ENCODE measurements around the gene ACVR1C.

ACVR1C gene

GRCh38 chr2:157628477-157629415, at the start of gene ACVR1C:
TSS of gene ACVR1C (minus strand) at chr2:157628864. CDS start at chr2:157628644, 220 bp downstream.
- peak; percentile 64 for DNase-seq

- no peak for DNase-seq
These were observed 49.3 kb upstream of the ACVR1C start for GRCh38 chr2:157677941-157678340.

DNA sequence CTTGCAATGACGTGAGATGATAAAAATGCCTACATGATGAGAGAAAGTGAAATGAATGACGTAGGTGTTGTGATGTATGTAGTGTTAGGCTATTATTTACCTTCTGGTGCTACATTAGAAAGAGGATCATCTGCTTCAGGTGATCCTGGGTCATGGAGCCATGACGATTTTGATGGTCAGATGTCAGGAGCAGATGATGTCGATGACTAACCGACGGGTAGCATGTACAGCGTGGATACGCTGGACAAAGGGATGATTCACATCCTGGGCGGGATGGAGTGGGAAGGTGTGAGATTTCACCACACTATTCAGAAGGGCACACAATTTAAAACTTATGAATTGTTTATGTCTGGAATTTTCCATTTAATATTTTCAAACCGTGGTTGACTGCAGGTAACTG, 43.5 kb upstream of the ACVR1C start:
- no peak for DNase-seq

GRCh38 chr2:157662401-157662800, 33.7 kb upstream of the ACVR1C start:
- DNase-seq, result no peak

DNA sequence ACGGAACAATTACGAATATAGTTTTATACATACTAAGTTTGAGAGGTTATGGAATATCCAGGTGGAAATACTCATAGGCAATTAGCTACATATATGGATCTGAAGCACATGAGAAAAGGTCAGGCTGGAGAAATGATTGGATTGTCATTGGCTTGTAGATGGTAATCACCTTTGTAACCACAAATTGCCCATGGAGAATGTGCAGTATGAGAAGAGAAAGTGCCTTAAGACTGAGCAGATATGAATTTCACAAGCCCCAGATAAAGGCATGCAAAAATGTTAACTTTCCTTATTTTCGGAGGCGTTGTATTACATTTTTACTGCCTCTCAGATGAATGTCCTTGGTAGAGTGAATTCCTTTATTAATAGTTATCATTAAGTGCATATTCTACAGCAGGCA, 33.1 kb upstream of the ACVR1C start:
- DNase-seq, result no peak

DNA sequence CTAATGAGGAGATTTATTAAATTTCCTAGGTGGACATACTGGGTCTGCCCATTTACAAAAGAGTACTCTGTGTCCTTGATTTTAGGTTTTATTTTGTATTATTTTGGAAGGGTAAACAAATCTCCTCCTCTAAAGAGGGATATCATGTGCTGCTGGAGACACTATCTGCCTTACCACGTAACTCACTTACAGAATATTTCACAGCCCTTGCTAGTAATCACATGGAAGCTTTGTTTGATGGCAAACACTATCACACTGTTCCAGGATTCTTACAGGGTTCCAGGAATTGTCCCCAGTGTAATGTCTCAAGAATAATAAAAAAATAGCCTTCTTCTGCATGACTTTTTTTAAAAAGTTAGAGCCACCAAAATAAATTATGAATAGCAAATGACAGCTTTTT, 29.2 kb upstream of the ACVR1C start:
- no peak for DNase-seq

- no peak for DNase-seq
These were observed 28.4 kb upstream of the ACVR1C start for GRCh38 chr2:157657101-157657500.

DNA sequence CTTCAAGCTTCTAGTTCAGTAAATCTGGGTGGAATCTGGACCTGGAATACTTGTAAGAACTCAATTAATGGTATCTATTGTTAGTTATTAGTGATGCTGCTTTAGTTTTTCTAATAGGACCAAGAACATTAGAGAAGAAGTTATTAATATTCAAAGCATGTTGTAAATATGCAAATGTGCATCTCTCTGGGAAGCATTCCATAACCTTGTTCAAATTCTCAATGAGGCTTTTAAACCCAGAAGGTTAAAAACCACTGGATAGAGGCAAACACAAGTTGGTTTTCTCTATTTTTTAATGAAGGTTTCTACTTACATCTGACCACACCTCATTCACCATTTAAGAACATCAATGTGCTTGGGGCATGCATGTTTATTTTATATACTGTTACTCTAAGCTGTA, 16.1 kb upstream of the ACVR1C start:
- no peak for DNase-seq

- no peak for DNase-seq
These were observed 3.2 kb upstream of the ACVR1C start for GRCh38 chr2:157631861-157632260.

- DNase-seq, result no peak
These were observed 829 bp downstream of the ACVR1C start for GRCh38 chr2:157627594-157628476.

DNA sequence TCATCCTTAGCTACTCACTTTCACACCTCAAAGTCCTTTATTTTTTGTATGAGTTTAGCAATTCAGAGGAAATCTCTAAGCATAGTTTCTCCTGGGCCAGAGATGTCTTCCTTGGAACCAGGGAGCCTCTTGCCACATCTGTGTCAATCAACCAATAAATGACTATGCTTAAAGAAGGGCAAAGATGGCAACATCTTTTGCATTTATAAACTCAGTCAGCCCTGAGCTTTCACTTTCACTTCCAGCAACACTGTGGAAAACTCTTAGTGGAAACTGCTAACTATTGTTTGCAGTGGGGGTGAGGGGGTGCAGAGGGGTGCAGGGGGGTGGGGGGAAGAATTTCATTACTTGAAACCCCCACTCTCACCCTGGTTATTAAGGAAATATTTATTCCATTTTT, 3.4 kb downstream of the ACVR1C start:
- no peak for DNase-seq

DNA sequence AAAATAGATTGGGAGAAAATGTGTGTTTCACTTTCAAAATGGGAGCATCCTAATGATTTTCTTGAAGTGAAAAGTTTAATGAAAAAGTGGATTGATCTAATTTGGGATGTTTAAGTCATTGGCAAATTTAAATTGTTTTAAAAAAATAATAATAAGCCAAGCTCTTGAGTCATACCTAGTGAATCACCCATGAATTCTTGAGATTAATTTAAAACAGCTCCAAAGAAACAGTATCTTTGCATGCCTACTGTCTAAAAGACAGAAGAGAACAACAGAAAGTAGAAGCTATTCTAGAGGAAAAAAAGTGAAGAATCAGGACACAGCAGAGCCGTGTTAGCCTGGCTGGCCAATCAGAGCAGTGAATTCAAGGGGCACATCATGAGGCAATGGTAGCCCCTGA, 7.7 kb downstream of the ACVR1C start:
- DNase-seq, result no peak

DNA sequence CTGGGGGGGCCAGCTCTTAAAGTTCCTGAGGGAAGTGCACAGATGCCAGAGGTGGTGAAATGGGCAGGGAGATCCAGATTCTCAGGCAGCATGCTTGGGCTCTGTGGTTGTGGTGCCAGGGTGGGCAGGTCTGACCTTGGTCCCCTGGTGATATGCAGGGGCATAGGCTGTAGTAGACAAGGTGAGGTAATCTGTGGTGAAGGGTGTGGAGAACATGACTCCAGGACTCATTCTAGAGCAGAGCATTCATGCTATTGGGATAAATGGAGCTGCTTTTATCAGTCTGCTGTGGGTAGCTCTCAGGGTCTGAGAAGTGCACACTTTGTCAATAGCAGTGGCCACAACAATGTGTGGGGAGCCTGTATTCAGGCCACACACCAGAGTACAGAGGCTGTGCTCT, 16.9 kb downstream of the ACVR1C start:
- DNase-seq, result no peak

DNA sequence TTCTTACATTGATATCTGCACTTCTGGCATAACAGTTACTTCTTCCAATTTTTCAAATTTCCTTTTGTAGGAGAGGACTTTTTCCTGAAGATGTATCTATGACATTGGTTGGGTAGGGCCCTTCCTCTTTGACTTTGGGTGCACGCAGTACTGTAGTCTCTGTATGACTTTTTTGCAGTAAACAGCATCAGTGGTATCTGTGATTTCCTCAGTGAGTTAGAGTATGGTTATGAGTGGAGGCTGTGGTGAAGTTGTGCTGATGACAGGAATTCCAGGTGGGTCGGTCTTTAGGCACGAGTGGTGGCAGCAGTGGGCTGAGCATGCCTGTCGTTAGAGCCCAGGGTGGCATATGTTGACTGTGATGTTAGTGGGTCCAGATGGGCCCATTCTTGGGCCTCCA, 17.6 kb downstream of the ACVR1C start:
- no peak for DNase-seq

GRCh38 chr2:157606534-157606933, 22.1 kb downstream of the ACVR1C start:
- DNase-seq, result no peak

GRCh38 chr2:157603198-157603597, 25.5 kb downstream of the ACVR1C start:
- no peak for DNase-seq

- DNase-seq, result no peak
These were observed 26.9 kb downstream of the ACVR1C start for GRCh38 chr2:157601807-157602206.

- no peak for DNase-seq
These were observed 31.5 kb downstream of the ACVR1C start for GRCh38 chr2:157596992-157597681.

DNA sequence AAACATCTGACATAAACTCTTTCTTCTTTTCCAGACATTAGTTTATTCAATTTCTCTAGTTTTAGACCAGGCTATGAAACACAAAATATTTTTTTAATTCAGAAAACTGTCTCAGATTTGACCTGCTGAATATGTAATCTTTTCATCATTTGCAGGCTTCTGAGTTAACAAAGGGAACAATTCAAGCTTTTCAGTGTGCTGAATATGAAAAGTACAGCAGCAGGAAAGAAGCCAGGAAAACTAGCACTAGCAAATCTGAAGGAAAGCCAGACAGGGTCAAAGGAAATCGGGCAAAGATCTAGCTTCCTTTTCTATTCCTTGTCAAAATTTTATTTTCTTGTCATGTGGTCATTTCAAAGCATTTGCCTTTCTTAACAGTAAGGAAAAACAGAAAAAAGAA, 35.3 kb downstream of the ACVR1C start:
- DNase-seq, result no peak

GRCh38 chr2:157592948-157593347, 35.7 kb downstream of the ACVR1C start:
- DNase-seq, result no peak

DNA sequence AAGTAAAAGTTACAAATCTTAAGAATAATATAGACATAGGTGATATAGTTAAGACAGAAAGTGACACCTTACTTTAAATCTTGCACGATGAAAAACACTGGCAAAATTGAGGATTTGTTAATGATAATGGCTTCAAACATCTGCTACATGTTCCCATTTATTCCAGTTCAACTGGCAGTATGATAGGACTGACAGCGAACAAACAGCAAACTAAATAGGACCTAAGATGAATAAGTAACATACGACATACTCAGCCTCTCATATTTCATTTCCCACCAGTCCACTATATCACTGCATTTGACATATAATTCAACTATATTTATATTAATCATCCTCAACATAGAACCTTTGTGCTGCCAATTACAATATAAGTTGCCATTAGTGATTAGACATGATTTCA, 36.3 kb downstream of the ACVR1C start:
- DNase-seq, result no peak

DNA sequence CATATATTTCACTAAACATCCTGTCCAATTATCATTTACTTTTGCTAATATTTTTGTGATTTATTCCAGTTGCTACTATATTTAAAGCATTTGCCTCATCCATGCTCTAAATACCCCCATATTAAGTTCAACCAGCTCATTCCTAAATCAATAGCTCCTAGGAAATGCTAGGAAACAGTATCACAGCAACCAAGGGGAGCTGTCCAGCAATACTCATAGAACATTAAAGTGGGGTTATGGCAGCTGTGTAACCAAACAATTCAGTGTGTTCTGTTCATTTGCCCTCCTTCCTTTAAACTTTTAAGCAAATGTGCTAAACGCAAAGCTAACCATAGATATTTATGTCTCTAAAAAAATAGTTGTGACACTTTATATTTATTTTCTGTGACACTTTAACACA, 41.1 kb downstream of the ACVR1C start:
- DNase-seq, result no peak

- DNase-seq, result no peak
These were observed 54.5 kb downstream of the ACVR1C start for GRCh38 chr2:157574165-157574564.

Measured in NCI-H1048 (cell line).